ENCODE measurements around the gene LIMA1. TPM values are rescaled to one million over a fixed set of nuclear protein-coding genes. Genes with fewer than 3 reads are reported as not detected.
"Not testable (repeated sequence)": the region's sequence is repeated elsewhere in the genome, so short reads cannot be mapped to it uniquely, and the experiment has no call there.

The LIMA1 gene
- total RNA-seq, 1 donor from 2014 or later: 64.0 TPM

- intact Hi-C loops (cut with micrococcal nuclease): no loop called here
- no peaks in the 10 kb centered on the region for H3K4me1 Mint-ChIP-seq (ENCODE audit: low read depth)
- H3K4me3 Mint-ChIP-seq: no peak overlapping the region
- DNase-seq (ENCODE audit: low spot score): no peak
- no peak overlapping the region for H3K27ac Mint-ChIP-seq
- H3K9me3 Mint-ChIP-seq: no peaks in the 10 kb centered on the region
- H3K27me3 Mint-ChIP-seq (ENCODE audit: insufficient read depth): no peaks in the 10 kb centered on the region
- H3K36me3 Mint-ChIP-seq (ENCODE audit: low read depth): no peaks in the 10 kb centered on the region
Measured at GRCh38 chr12:50313256-50313931, 30.1 kb upstream of the LIMA1 start.

GRCh38 chr12:50311858-50312609 is 28.7 kb upstream of the LIMA1 start:
- H3K36me3 Mint-ChIP-seq (ENCODE audit: low read depth); DNase-seq (ENCODE audit: low spot score); H3K9me3 Mint-ChIP-seq; H3K4me1 Mint-ChIP-seq (ENCODE audit: low read depth); intact Hi-C loops (cut with micrococcal nuclease); H3K27ac Mint-ChIP-seq; H3K27me3 Mint-ChIP-seq (ENCODE audit: insufficient read depth); H3K4me3 Mint-ChIP-seq: not testable (repeated sequence)

GRCh38 chr12:50309950-50310349 is 26.6 kb upstream of the LIMA1 start:
- H3K27me3 Mint-ChIP-seq (ENCODE audit: insufficient read depth): no peaks in the 10 kb centered on the region
- no peak overlapping the region for H3K4me3 Mint-ChIP-seq
- no peak overlapping the region for H3K27ac Mint-ChIP-seq
- intact Hi-C loops (cut with micrococcal nuclease): no loop called here
- DNase-seq (ENCODE audit: low spot score): no peak
- H3K36me3 Mint-ChIP-seq (ENCODE audit: low read depth): no peaks in the 10 kb centered on the region
- H3K9me3 Mint-ChIP-seq: no peaks in the 10 kb centered on the region
- H3K4me1 Mint-ChIP-seq (ENCODE audit: low read depth): no peaks in the 10 kb centered on the region

GRCh38 chr12:50302686-50303085 is 19.4 kb upstream of the LIMA1 start:
- no peaks in the 10 kb centered on the region for H3K4me1 Mint-ChIP-seq (ENCODE audit: low read depth)
- DNase-seq (ENCODE audit: low spot score): no peak
- H3K27me3 Mint-ChIP-seq (ENCODE audit: insufficient read depth): no peaks in the 10 kb centered on the region
- H3K9me3 Mint-ChIP-seq: no peaks in the 10 kb centered on the region
- no peak overlapping the region for H3K4me3 Mint-ChIP-seq
- intact Hi-C loops (cut with micrococcal nuclease): no loop called here
- H3K27ac Mint-ChIP-seq: no peak overlapping the region
- H3K36me3 Mint-ChIP-seq (ENCODE audit: low read depth): no peaks in the 10 kb centered on the region

- H3K36me3 Mint-ChIP-seq (ENCODE audit: low read depth): no peaks in the 10 kb centered on the region
- no peak overlapping the region for H3K4me3 Mint-ChIP-seq
- intact Hi-C loops (cut with micrococcal nuclease): no loop called here
- H3K27ac Mint-ChIP-seq: no peak overlapping the region
- H3K27me3 Mint-ChIP-seq (ENCODE audit: insufficient read depth): peaks cover 2% of the 10 kb centered on the region
- no peaks in the 10 kb centered on the region for H3K9me3 Mint-ChIP-seq
- DNase-seq (ENCODE audit: low spot score): no peak
- H3K4me1 Mint-ChIP-seq (ENCODE audit: low read depth): no peaks in the 10 kb centered on the region
Measured at GRCh38 chr12:50297996-50298395, 14.7 kb upstream of the LIMA1 start.

GRCh38 chr12:50297027-50297426 is 13.7 kb upstream of the LIMA1 start:
- intact Hi-C loops (cut with micrococcal nuclease): no loop called here
- DNase-seq (ENCODE audit: low spot score): no peak
- Mint-ChIP-seq H3K27me3 (ENCODE audit: insufficient read depth) (peaks cover 2% of the 10 kb centered on the region), H3K4me1 (ENCODE audit: low read depth) (no peaks in the 10 kb centered on the region), H3K9me3 (no peaks in the 10 kb centered on the region), H3K27ac (no peak overlapping the region), H3K4me3 (no peak overlapping the region), H3K36me3 (ENCODE audit: low read depth) (no peaks in the 10 kb centered on the region)

- intact Hi-C loops (cut with micrococcal nuclease): no loop called here
- Mint-ChIP-seq H3K4me1 (ENCODE audit: low read depth) (no peaks in the 10 kb centered on the region), H3K4me3 (no peak overlapping the region), H3K27me3 (ENCODE audit: insufficient read depth) (peaks cover 2% of the 10 kb centered on the region), H3K9me3 (no peaks in the 10 kb centered on the region), H3K27ac (no peak overlapping the region), H3K36me3 (ENCODE audit: low read depth) (peaks cover 2% of the 10 kb centered on the region)
- no peak for DNase-seq (ENCODE audit: low spot score)
Measured at GRCh38 chr12:50296554-50296953, 13.2 kb upstream of the LIMA1 start.

GRCh38 chr12:50291377-50291776 is 8.1 kb upstream of the LIMA1 start:
- DNase-seq (ENCODE audit: low spot score): no peak
- H3K4me1 Mint-ChIP-seq (ENCODE audit: low read depth): peaks cover 5% of the 10 kb centered on the region
- H3K4me3 Mint-ChIP-seq: no peak overlapping the region
- H3K27me3 Mint-ChIP-seq (ENCODE audit: insufficient read depth): peaks cover 4% of the 10 kb centered on the region
- no peak overlapping the region for H3K27ac Mint-ChIP-seq
- H3K9me3 Mint-ChIP-seq: no peaks in the 10 kb centered on the region
- intact Hi-C loops (cut with micrococcal nuclease): no loop called here
- peaks cover 4% of the 10 kb centered on the region for H3K36me3 Mint-ChIP-seq (ENCODE audit: low read depth)

GRCh38 chr12:50290692-50291091 is 7.4 kb upstream of the LIMA1 start:
- H3K4me3 Mint-ChIP-seq; DNase-seq (ENCODE audit: low spot score); H3K27me3 Mint-ChIP-seq (ENCODE audit: insufficient read depth); H3K9me3 Mint-ChIP-seq; intact Hi-C loops (cut with micrococcal nuclease); H3K4me1 Mint-ChIP-seq (ENCODE audit: low read depth); H3K27ac Mint-ChIP-seq; H3K36me3 Mint-ChIP-seq (ENCODE audit: low read depth): not testable (repeated sequence)

- Mint-ChIP-seq H3K4me3 (no peak overlapping the region), H3K27me3 (ENCODE audit: insufficient read depth) (peaks cover 10% of the 10 kb centered on the region), H3K27ac (no peak overlapping the region), H3K36me3 (ENCODE audit: low read depth) (peaks cover 8% of the 10 kb centered on the region), H3K4me1 (ENCODE audit: low read depth) (peaks cover 18% of the 10 kb centered on the region), H3K9me3 (no peaks in the 10 kb centered on the region)
- intact Hi-C loops (cut with micrococcal nuclease): loop anchor here (10.0 kb wide), 1 partner anchor 888 kb away; the partner anchor contains the start of gene TFCP2
- DNase-seq (ENCODE audit: low spot score): no peak
Measured at GRCh38 chr12:50287271-50287670, 4.0 kb upstream of the LIMA1 start.

- no peaks in the 10 kb centered on the region for H3K9me3 Mint-ChIP-seq
- no peak for DNase-seq (ENCODE audit: low spot score)
- no peak overlapping the region for H3K27ac Mint-ChIP-seq
- H3K4me3 Mint-ChIP-seq: no peak overlapping the region
- intact Hi-C loops (cut with micrococcal nuclease): loop anchor here (2.0 to 10.0 kb wide), 2 partner anchors 116 to 890 kb away; partner anchors contain the start of genes LARP4 and TFCP2
- peaks cover 4% of the 10 kb centered on the region for H3K36me3 Mint-ChIP-seq (ENCODE audit: low read depth)
- H3K27me3 Mint-ChIP-seq (ENCODE audit: insufficient read depth): peaks cover 18% of the 10 kb centered on the region
- H3K4me1 Mint-ChIP-seq (ENCODE audit: low read depth): peaks cover 17% of the 10 kb centered on the region
Measured at GRCh38 chr12:50285253-50285652, 1.9 kb upstream of the LIMA1 start.

GRCh38 chr12:50282721-50283228 is 545 bp downstream of the LIMA1 start:
- Mint-ChIP-seq H3K27me3 (ENCODE audit: insufficient read depth) (peaks cover 20% of the 10 kb centered on the region), H3K27ac (peak overlapping the region; percentile 61), H3K4me1 (ENCODE audit: low read depth) (peaks cover 17% of the 10 kb centered on the region), H3K9me3 (no peaks in the 10 kb centered on the region), H3K4me3 (peak overlapping the region; percentile 89), H3K36me3 (ENCODE audit: low read depth) (peaks cover 4% of the 10 kb centered on the region)
- no peak for DNase-seq (ENCODE audit: low spot score)
- intact Hi-C loops (cut with micrococcal nuclease): loop anchor here (1.0 to 10.0 kb wide), 6 partner anchors 35 to 892 kb away; partner anchors contain the start of genes COX14, SMARCD1 and TFCP2

- Mint-ChIP-seq H3K36me3 (ENCODE audit: low read depth) (peaks cover 4% of the 10 kb centered on the region), H3K4me1 (ENCODE audit: low read depth) (peaks cover 24% of the 10 kb centered on the region), H3K4me3 (no peak overlapping the region), H3K27me3 (ENCODE audit: insufficient read depth) (peaks cover 20% of the 10 kb centered on the region), H3K9me3 (no peaks in the 10 kb centered on the region), H3K27ac (no peak overlapping the region)
- no peak for DNase-seq (ENCODE audit: low spot score)
- intact Hi-C loops (cut with micrococcal nuclease): no loop called here
Measured at GRCh38 chr12:50279501-50279900, 3.8 kb downstream of the LIMA1 start.

Data from activated T-helper 1 cell treated with anti-CD3 and anti-CD28 coated beads, Interleukin-12 subunit alpha, Interleukin-12 subunit beta, Interleukin-2, Interleukin-4 antibody, amounts not matched to agents 30 ng/mL and 10 ng/mL and 1 ng/mL, durations not matched to agents 14 hours and 24 hours and 36 hours (primary cell).